Kidney capillary endothelial cell (primary cell): ENCODE results near the gene CAPN15.

ENCODE experiments used
- DNase-seq: peaks from one replicate; pipeline ENCODE4 v3.0.0-alpha.2; 2018; ENCODE audit warnings: low spot score

The CAPN15 gene

DNA sequence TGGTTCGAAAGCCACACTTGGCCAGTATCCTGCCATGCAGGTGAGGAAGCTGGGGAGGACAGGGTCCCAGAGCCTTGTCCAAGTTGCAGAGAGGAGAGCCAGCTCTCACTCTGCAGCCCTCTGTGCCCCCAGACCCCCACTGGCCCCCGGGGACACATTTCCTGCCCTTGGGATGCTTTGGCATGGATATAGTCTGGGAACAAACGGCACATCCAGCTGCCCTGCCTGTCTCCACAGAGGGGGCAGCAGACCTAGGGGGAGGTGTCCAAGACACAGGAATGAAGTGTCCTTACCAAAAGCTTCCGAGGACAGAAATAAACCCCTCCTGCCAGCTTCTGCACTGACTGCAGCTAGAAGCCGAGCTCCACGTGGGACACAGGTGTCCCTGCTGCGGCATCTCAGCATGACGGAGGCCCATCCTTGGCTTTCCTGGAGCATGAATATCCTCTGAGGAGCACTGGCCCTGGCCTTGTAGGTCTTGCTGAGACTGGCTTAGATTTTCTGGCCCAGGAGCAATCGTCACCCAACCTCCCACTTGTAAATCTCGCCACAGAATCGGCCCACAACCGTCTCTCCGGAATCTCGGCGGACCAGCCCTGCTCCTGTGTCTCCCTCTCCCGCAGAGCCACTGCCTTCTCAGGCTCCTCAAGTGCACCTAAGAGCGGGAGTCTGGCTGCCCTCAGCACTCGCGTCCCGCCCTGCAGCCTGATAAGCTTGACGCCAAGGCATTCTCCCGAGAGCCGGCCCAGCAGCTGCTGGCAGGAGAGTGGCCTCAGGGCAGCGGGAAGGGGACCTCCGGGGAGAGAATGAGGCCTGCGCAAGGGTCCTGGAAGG is 1.1 kb upstream of the CAPN15 start:
- DNase-seq = peak; percentile 36

DNA sequence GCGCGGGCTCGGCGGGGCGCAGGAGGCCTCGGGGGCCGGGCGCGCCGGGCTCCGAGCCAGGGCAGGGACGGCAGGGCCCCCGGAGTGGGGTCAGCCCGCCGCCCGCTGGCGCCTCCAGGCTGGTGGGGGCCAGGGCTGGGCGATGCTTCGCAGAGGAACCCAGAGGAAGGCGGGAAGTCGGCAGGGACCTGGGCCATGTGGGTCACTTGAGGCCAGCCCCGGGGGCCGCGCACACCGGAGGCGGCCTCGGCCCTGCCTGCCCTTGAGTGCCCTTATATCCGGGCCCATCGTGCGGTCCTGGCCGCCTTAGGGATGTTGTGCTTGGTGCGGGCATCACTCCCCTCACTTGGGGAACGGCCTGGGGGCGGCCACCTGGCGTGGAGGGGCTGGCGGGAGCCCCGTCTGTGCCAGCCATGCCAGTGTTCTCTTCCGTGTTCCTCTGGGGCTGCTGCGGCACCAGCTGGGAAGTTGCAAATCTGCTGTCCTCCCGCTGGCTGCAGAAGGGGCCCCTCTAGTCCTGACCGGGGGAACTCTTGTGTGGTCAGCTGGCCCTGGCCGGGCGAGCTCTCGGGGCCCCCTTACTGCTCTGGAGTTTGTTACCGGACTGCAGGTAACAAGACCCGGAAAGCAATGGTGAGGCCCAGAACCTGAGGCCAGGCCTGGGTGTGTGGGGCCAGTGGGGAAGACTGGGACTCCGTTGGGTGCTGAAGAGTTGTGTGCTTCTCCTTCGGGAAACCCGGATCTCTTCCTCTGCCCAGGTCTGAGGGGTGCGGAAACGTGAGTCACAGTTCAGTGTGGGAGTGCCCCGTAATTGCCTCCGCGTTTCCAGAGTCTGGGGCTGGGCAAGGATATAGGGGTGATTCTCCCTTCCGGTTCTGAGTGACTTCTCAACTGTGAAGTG is 849 bp downstream of the CAPN15 start:
- DNase-seq = peak; percentile 58

DNA sequence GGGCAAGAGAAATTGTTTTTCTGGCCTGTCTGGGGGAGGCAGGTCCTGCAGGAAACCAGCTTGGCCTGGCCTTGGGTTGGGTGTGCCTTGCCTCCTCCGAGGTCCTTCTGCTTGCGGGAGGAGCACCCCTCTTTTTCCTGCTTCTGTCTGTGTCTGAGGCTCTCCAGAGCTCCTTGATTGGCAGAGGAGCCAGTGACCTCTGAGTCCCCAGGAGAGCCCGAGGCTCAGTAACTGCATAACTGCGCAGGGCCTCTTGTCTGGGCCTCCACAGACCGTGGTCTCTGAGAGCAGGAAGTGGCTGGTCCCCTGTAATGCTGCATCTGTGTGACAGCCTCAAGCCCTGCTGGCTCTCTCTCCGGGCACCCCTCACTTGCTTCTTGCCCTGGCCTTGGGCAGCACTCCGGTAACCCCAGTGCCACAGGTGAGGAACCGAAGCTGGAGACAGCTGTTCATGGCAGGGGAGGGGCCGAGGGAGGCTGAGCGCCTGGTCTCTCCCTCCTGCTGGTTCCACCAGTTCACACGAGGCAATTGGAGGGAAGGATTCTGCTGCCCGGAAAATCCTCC is 1.6 kb downstream of the CAPN15 start:
- DNase-seq = no peak

DNA sequence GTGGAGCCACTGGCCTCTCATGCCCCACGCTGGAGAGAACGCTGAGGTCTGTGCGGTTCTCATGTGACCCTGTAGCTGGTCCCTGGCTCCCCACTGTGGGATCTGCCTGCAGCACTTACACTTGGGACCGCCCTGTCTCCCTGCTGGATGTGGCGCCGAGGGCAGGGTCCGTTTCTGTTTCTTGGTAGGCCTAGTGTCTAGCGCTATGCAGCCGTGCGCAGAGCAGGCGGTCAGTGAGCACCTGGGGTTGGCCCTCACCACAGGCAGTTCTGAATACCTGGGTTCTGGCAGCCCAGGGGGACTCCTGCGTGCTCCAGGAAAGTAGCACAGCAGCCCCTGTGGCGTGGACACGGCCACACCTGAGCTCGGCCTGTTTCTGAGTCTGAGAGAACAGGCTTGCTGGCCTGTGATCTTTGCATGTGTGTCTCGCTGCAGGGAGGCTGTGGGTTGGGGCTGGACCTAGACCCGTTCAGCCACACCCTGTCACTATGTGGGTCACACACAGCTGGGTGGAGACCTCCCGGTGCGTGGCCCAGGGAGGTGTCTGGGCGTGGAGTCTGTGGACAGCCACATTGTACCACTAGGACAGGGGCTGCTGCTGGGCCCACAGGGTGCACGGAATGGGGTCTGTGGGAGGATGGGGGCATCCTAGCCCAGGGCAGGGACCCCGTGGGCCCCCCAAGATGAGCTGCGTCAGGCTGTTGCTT is 2.8 kb downstream of the CAPN15 start:
- no peak for DNase-seq

DNA sequence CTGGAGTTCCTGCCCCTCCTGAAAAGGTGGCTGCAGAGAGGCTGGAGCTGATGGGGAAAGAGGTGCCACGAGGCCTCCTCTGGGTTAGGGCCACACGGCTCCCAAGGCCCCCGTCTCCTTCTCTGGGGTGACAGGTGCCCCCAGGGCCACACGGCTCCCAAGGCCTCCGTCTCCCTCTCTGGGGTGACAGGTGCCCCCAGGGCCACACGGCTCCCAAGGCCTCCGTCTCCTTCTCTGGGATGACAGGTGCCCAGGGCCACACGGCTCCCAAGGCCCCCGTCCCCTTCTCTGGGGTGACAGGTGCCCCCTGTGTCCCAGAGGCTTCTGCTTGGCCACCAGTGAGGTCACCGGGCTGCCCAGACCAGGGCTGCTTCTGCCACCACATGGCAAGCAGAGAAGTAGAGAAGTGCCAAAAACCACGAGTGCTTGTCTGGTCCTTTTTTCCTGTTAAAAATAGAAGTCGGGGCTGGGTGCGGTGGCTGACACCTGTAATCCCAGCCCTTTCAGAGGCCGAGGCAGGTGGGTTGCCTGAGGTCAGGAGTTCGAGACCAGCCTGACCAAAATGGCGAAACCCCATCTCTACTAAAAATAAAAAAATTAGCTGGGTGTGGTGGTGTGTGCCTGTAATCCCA is 4.1 kb downstream of the CAPN15 start:
- no peak for DNase-seq

DNA sequence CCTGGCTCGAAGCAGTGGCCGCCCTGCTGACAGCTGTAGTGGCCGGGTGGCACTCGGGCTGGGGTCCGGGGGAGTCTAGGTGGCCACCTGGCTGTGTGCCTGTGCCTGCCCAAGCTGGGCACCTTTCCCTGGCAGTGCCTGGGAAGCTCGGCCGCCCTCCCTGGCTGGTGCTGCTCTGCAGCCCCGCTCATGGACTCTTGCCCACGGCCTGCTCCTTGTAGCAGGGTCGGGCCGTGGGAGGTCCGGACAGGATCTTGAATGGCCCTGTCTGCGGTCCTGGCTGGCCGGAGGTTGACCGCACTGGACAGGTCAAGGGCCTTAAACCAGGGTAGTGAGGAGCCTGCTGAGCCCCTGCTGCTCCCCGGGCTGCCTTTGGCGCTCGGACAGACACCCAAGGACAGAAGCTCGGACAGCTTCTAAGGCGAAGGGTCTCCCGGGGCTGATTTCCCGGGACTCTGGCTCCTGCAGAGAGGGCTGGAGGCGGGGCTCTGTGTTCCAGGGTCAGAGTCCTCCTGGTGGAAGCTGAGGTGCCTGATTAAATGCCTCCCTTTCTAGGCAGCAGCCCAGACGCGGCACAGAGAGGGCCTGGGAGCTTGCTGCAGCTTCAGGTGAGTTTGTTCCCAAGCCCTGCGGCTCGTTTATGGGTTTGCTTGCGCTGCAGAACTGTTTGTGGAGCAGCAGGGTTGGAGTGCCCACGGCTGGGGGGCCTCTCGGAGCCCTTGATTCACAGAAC is 6.0 kb downstream of the CAPN15 start:
- DNase-seq = no peak

DNA sequence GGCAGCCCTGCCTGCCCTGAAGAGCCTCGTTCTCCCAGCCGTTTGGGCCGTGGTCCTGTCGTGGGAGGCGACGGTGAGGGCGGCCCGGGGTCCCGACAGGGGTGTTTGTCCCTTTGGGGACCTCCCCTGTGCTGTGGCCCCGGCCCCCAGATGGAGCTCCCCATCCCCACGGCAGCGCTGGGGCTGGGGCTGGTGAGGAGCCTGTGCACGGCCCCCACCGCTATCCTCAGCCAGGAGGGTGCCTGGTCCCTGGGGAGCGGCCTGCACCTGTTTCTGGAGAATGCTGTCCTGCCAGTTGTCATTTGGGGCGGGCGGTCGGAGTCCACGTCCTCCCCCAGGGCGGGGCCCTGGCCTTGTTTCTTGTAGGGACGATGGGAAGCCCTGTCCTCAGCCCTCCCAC is 6.6 kb downstream of the CAPN15 start:
- no peak for DNase-seq

DNA sequence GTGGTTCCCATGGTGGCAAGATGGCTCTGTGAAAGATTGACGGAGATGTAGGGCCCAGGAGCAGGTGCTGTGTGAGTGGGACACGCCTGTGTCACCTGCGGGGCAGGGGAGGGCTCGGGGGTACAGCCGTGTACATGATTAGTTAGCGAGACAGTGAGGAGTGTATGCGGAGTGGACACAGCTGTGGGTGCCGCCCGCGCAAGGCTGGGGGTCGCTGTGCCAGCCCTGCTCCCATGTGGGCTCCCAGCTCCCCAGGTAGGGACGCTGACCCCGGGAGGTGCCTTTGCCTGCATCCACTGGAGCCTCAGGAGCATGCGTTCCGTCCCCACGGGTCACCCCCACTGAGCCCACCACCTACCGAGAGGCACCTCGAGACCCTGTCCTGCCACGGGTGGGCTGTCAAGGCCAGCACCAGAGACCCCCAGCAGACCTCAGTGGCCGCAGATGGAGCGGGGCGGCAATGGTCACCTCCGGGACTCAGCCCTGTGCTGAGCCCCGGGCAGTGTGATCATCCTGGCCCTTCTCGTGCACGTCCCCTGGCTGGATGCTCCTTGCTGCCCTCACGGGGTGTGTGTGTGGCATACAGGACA is 7.4 kb downstream of the CAPN15 start:
- no peak for DNase-seq

DNA sequence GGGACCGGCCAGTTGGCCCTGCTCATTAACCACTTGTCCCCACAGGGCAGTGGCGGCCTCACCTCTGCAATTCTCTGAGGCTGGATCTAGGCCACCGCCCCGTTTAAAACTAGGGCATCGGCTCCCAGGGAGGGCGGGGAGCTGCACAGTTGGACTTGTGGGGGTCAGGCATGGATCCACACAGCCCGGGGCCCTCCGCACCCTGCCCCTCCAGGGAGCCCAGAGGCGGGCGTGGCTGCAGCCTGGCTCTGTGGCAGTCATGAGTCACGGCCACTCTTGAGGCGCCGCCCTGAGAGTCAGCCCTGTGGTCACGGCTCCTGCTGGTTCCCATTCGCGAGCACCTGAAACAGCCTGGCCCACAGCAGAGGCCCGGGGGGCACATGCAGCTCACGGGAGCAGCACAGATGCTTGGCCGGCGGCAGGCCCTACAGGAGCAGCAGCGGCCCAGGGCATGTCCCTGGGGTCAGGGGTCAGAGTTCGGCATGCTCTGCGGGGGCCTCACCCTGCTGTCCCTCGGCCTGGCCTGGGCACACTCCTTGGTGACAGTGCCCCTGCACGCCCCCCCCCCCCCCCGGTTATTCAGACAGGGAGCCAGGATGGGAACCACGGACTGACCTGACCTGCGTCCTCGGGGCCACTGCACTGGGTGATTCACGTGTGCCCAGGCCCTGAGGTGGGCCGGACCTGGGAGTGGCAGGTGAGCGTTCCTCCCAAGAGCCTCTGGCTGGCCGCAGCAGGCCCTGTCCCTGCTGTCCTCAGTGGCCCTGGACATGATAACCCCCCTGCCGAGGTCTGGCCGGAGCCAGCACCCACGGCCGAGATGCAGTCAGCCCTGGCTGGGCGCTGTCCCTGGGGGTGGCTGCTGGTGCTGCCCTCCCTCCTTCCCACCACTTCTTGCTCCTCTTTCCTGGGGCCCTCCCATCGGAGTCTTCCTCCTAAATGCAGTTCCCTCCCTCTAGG is 8.2 kb downstream of the CAPN15 start:
- no peak for DNase-seq

DNA sequence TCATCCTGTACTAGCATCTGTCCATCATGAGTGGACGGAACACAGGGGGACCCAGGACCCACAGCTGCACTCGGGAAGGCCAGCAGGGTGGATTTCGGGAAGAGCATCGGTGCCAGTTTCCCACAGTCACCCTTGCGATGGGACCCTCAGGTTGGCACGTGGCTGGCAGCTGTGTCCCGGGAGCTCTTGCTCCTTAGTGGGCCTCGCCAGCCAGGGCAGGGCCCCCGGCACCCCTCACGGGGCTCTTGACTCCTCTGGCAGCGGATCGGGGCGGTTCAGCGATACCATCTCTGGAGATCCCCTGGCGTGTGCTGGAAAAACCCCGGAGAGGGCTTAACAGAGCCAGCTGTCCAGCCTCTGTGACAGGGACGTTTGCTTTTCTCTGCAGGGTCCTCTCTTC is 9.2 kb downstream of the CAPN15 start:
- DNase-seq = no peak

DNA sequence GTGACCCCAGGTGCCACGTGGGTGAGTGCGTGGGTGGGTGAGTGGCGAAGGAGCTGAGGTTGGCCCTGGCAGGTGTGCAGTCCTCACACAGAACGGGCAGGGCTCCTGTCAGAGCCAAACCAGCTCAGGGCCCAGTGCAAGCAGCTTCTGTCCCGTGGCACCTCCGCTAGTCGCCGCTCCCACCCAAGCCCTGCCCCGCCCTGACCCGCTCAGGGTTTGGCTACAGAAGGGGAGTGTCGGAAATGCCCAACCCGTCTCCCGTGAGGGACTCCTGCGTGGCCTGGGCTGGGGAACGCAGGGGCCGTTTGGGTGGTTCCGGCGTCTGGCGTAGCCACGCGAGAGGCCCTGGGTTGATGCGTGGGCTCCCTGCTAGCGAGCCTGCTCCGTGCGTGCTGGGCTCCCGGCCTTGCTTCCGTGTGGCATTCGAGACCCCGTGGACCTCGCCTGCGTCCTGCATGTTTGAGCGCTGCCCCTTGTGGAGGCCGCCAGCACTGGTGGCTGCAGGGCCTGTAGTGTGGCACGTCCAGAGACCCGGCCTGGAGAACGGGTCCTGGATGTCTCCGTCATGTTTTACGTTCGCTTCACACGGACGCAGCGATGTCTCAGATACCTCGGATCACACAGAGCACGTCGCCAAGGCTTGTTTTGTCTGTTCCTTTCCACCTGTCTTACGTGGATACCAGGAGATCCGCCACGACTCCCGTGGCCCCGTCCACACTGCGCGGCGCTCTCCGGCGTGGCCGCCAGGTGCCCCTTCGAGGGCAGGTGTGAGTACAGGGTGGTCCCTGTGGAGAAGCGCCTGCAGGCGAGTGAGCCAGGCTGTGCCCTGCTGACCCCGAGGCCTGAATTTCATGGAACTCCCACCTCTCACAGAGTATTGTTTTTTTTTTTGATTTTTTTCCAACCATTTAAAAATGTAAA is 10.2 kb downstream of the CAPN15 start:
- DNase-seq = no peak

DNA sequence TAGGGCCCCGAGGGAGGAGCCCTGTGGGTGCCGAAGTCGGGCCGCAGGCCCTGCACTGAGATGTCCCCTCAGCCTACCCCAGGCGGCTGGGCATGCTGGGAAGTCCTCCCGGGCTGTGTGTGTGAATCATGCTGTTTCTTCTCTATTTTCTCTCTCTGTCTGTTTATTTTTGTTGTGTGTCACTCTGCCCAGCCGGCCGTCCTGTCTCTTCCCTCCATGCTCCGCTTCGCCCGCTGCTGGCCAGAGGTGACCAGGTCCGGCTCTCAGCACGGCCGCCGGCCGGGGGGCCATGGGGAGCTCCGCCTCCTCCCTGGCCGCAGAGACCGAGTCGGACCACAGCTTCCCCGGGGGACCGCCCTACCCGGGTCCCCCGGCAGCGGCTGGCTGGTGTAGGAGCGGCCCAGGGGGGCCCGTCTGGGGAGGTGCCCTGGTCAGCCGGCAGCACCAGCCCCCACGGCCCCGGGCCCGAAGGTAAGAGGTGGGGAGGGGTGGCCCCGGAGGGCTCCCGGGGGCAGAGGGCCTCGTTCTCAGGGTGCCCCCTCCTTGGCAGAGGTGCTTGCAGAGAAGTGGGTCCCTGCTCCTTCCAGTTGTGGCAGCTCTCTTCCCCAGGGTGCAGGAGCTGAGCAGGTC is 12.5 kb downstream of the CAPN15 start:
- no peak for DNase-seq

DNA sequence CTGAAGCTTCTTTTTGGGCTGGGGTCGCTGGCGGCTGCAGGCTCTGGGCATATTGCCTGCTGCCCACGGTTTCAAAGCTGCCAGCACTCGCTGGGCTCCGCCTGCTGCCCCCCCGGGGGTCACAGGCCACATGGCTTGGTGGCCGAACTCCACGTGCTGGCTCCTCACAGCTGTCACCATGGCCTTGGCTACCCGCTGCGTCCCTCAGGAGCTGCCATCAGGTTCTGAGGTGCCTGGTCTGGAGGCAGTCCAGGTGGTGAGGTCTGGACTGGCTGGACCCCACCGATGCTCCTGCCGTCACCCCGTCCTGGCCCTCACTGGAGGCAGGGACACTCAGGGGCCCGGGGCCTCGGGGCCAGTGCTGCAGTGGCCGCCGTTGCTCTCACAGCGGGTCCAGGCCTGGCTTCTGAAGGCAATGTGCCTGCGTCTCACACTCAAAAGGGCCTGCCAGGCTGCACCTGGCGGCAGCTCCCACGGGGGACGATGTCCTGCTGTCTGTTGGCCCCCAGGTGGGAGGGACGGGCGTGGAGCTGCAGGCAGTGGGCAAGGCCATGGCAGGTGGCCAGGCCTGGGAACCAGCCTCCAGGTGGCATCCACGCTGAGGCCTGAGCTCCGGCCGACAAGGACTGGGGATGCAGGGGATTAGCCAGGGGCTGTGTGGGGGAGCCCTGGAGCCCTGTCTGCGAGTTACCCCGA is 13.3 kb downstream of the CAPN15 start:
- no peak for DNase-seq

DNA sequence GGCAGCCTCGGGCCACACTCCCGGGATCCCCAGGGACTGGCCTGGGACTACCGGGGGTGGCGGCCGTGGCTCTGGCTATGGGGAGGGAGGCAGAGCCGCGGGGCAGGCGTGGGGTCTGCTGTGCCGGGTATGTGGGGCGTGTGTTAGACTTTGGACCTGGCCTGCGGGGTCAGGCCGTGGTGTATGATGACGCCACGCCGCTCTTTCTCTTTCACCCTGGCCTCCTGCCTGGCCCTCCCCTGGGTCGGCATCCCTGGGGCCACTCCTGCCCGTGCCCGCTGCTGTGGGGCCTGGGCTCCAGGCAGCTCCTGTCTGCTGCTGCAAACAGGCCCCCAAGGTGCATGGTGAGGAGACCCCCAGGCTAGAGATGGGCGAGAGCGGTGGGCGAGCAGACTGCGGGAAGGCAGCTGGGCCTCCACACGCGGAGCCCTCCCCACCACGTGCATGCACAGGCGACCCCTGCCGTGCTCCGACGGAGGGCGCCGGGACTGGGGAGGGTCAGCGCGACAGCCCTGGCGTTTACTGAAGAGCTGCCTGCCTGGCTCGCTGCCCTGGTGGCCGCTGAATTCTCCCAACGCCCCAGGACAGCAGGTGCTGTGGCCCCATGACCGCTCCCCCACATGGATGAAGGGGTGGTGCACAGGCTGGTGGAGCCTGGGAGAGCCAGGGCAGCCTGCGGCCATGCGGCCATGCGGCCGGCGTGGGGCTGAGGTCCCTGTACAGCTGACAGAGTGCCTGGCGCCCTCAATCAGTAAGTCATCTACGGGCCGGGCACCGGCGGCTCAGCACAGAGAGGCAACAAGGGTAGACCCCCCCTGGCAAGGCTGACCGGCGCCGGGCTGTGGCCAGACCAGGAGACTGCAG is 16.0 kb downstream of the CAPN15 start:
- no peak for DNase-seq

DNA sequence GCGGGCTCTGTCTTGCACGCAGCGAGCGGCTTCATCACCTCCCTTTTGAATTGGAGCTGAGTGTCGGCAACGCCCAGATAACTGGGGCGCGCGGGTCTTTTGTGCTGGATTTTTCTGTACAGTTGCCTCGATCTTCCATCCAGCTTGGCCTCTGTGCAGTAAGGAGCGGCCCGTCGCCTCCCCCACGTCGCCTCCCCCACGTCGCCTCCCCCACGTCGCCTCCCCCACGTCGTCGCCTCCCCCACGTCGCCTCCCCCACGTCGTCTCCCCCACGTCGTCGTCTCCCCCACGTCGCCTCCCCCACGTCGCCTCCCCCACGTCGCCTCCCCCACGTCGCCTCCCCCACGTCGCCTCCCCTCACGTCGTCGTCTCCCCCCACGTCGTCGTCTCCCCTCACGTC is 17.0 kb downstream of the CAPN15 start:
- no peak for DNase-seq
